Measurements from ENCODE around the gene BTBD9. TPM values are rescaled to one million over a fixed set of nuclear protein-coding genes. Genes with fewer than 3 reads are reported as not detected.

The BTBD9 gene
- total RNA-seq, 4 donors from 2014 or later = 8.6 to 34.1 (median 30.8) TPM

- in situ Hi-C loops (cut with MboI; ENCODE audit: low pct_ligation_motif_present in 1 of 4, low pct_unique_long_range_greater_than_20kb in 1 of 4, low sequenced_read_pairs in 3 of 4) (no loop called here), intact Hi-C loops (cut with DNase I; ENCODE audit: low total_unique reads) (no loop called here)
- no peak for DNase-seq
- H3K27ac ChIP-seq = no peak overlapping the region
- no peaks in the 10 kb centered on the region for H3K36me3 ChIP-seq
- no peaks in the 10 kb centered on the region for H3K9me3 ChIP-seq
- TF ChIP-seq, protein P1, sequence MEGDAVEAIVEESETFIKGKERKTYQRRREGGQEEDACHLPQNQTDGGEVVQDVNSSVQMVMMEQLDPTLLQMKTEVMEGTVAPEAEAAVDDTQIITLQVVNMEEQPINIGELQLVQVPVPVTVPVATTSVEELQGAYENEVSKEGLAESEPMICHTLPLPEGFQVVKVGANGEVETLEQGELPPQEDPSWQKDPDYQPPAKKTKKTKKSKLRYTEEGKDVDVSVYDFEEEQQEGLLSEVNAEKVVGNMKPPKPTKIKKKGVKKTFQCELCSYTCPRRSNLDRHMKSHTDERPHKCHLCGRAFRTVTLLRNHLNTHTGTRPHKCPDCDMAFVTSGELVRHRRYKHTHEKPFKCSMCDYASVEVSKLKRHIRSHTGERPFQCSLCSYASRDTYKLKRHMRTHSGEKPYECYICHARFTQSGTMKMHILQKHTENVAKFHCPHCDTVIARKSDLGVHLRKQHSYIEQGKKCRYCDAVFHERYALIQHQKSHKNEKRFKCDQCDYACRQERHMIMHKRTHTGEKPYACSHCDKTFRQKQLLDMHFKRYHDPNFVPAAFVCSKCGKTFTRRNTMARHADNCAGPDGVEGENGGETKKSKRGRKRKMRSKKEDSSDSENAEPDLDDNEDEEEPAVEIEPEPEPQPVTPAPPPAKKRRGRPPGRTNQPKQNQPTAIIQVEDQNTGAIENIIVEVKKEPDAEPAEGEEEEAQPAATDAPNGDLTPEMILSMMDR (IDR thresholded peaks at IDR 0.05) = no peak
- no peak for TF ChIP-seq POLR2AphosphoS5 (IDR thresholded peaks at IDR 0.05)
- H3K4me3 ChIP-seq = no peak overlapping the region
- H3K27me3 ChIP-seq = no peaks in the 10 kb centered on the region
- WGBS, 2 donors (ENCODE audit: low coverage in 1 of 2) = 97% methylated on average over 17 of the region's 17 CpGs; no CpG with 5 or more reads in 1 of the 2 donors
- peaks cover 0 to 11% (median 0%) of the 10 kb centered on the region in 4 donors for H3K4me1 ChIP-seq
Observed at GRCh38 chr6:38162493-38163185, 477.1 kb downstream of the BTBD9 start.

DNA sequence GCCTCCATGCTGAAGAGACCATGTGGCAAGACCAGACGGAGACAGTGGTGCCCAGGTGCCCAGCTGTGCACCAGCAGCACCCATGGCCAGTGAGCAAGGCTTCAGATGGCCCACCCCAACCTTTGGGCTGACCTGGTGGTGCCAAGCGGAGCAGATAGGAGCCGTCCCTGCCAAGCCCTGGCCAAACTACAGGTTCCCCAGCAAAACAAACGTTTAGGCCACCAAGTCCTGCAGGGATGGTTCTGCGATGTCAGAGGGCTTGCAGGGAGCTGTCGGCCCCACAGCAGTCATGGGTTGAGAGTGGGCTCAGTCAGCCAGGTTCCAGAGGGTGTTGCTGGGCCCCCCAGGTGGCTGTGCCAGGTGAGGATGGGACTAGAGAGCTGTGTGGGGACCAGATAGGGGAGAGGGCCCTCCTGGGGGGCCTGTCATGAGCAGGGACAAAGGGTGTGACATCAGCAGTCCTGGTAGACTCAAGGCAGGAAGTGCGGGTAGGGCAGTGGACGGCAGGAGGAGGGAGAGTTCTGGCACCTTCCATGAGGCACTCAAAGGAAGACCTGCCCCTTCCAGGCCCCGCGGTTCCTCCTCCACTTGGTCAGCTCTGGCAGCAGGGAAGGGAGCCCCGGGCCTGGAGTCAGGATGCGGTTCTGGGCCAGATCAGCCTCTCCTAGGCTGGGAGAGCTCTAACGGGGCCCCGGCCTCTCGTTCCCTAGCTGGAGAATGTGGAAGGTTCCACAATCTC, 477.8 kb downstream of the BTBD9 start:
- H3K4me1 ChIP-seq = peaks cover 0 to 11% (median 0%) of the 10 kb centered on the region in 4 donors
- DNase-seq = no peak
- no peak overlapping the region for H3K27ac ChIP-seq
- H3K27me3 ChIP-seq = no peaks in the 10 kb centered on the region
- intact Hi-C loops (cut with DNase I; ENCODE audit: low total_unique reads) (no loop called here), in situ Hi-C loops (cut with MboI; ENCODE audit: low pct_ligation_motif_present in 1 of 4, low pct_unique_long_range_greater_than_20kb in 1 of 4, low sequenced_read_pairs in 3 of 4) (no loop called here)
- H3K4me3 ChIP-seq = no peak overlapping the region
- TF ChIP-seq, protein P1 (IDR thresholded peaks at IDR 0.05) = no peak
- TF ChIP-seq POLR2AphosphoS5 (IDR thresholded peaks at IDR 0.05) (no peak), EP300 (IDR thresholded peaks at IDR 0.05; ENCODE audit: low read depth) (no peak), POLR2A (IDR thresholded peaks at IDR 0.05) (no peak)
- H3K36me3 ChIP-seq = no peaks in the 10 kb centered on the region
- WGBS, 2 donors (ENCODE audit: low coverage in 1 of 2) = 88% methylated on average over 13 of the region's 15 CpGs; no CpG with 5 or more reads in 1 of the 2 donors
- no peaks in the 10 kb centered on the region for H3K9me3 ChIP-seq

DNA sequence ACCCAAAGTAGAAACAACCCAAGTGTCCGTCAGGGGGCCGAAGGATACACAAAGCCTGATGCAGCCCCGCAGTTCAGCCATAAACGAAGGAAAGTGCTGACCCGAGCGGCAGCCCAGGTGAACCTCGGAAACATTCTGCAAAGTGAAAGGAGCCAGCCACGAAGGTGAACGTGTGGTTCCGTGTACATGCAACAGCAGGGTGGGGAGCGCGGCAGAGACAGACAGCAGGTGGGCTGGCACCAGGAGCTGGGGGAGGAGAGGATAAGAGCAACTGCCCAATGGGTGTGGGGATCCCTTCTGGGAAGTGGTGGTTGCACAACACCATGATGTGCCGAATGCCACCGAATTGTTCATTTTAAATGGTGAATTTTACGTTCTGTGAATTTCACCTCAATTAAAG, 478.4 kb downstream of the BTBD9 start:
- no peaks in the 10 kb centered on the region for H3K9me3 ChIP-seq
- WGBS, 2 donors (ENCODE audit: low coverage in 1 of 2) = 93 to 100% methylated on average over 3 to 15 of the region's 15 CpGs
- no peaks in the 10 kb centered on the region for H3K36me3 ChIP-seq
- TF ChIP-seq POLR2AphosphoS5 (IDR thresholded peaks at IDR 0.05) = no peak
- TF ChIP-seq EP300 (IDR thresholded peaks at IDR 0.05; ENCODE audit: low read depth) = no peak
- TF ChIP-seq, protein P1 (IDR thresholded peaks at IDR 0.05) = no peak
- no peak for TF ChIP-seq POLR2A (IDR thresholded peaks at IDR 0.05)
- H3K4me3 ChIP-seq = no peak overlapping the region
- in situ Hi-C loops (cut with MboI; ENCODE audit: low pct_ligation_motif_present in 1 of 4, low pct_unique_long_range_greater_than_20kb in 1 of 4, low sequenced_read_pairs in 3 of 4) (no loop called here), intact Hi-C loops (cut with DNase I; ENCODE audit: low total_unique reads) (no loop called here)
- H3K27me3 ChIP-seq = no peaks in the 10 kb centered on the region
- no peak overlapping the region for H3K27ac ChIP-seq
- no peak for DNase-seq
- H3K4me1 ChIP-seq = peaks cover 0 to 11% (median 0%) of the 10 kb centered on the region in 4 donors

GRCh38 chr6:38160831-38161230, 478.9 kb downstream of the BTBD9 start:
- Histone ChIP-seq H3K36me3 (no peaks in the 10 kb centered on the region), H3K27me3 (no peaks in the 10 kb centered on the region), H3K27ac (no peak overlapping the region), H3K4me3 (no peak overlapping the region), H3K4me1 (peaks cover 0 to 11% (median 0%) of the 10 kb centered on the region in 4 donors), H3K9me3 (no peaks in the 10 kb centered on the region)
- no peak for DNase-seq
- in situ Hi-C loops (cut with MboI; ENCODE audit: low pct_ligation_motif_present in 1 of 4, low pct_unique_long_range_greater_than_20kb in 1 of 4, low sequenced_read_pairs in 3 of 4) = no loop called here
- 95 to 97% methylated on average over 19 to 25 of the region's 25 CpGs for WGBS, 2 donors (ENCODE audit: low coverage in 1 of 2)
- TF ChIP-seq, protein P1 (IDR thresholded peaks at IDR 0.05) = no peak
- TF ChIP-seq EP300 (IDR thresholded peaks at IDR 0.05; ENCODE audit: low read depth) (no peak), POLR2A (IDR thresholded peaks at IDR 0.05) (no peak), POLR2AphosphoS5 (IDR thresholded peaks at IDR 0.05) (no peak)
- intact Hi-C loops (cut with DNase I; ENCODE audit: low total_unique reads) = no loop called here

All from transverse colon (tissue), 4 donors.